AG04449 (cell line): ENCODE measurements around the gene COL5A1.

Source experiments
- CTCF ChIA-PET: fragments of 350-600 bp; formaldehyde crosslinking; extraction: SDS; loops from one replicate; lab custom pipeline; 2021; ENCODE audit warnings: antibody characterized with exemption; lab: Yijun Ruan, JAX
- POLR2A ChIA-PET: fragments of 400-600, 350-600 bp; formaldehyde crosslinking; extraction: SDS; loops from one replicate; lab custom pipeline; 2020; ENCODE audit warnings: antibody characterized with exemption, inconsistent platforms; lab: Yijun Ruan, JAX
- DNase-seq: peaks from one replicate; pipeline ENCODE4 v3.0.0-alpha.2; 2010; ENCODE audit warnings: low read depth, low spot score
- H3K4me3 ChIP-seq: 2 replicates; pipeline ENCODE4 v1.5.1; 2011; ENCODE audit warnings: low read depth, mild to moderate bottlenecking, control low read depth, low read length
- CTCF ChIP-seq: IDR thresholded peaks from one replicate; pipeline ENCODE4 v1.5.1; 2011; ENCODE audit warnings: mild to moderate bottlenecking, moderate library complexity, low read length, control low read depth, inconsistent platforms; ENCODE audit not compliant: insufficient read depth; ENCODE audit errors: missing control alignments

Gene COL5A1

GRCh38 chr9:134717056-134717455 is 75.5 kb downstream of the COL5A1 start:
- POLR2A ChIA-PET = interaction anchor here (0.6 kb wide), 1 partner anchor 11 kb away, joined by 3 read pairs; no protein-coding TSS in a partner anchor
- CTCF ChIA-PET = interaction anchor here (0.6 to 1.3 kb wide), 2 partner anchors 11 to 115 kb away, joined by 3 read pairs; no protein-coding TSS in a partner anchor
- TF ChIP-seq CTCF = no peak
- no peak for DNase-seq
- H3K4me3 ChIP-seq = no peak overlapping the region

GRCh38 chr9:134717924-134718645 is 76.5 kb downstream of the COL5A1 start:
- CTCF ChIA-PET = no interaction called here
- no peak for TF ChIP-seq CTCF
- POLR2A ChIA-PET = no interaction called here
- no peak for DNase-seq
- H3K4me3 ChIP-seq = no peak overlapping the region

- CTCF ChIA-PET = no interaction called here
- POLR2A ChIA-PET = no interaction called here
- no peak overlapping the region for H3K4me3 ChIP-seq
- no peak for DNase-seq
- TF ChIP-seq CTCF = no peak
Observed at GRCh38 chr9:134719331-134719730, 77.7 kb downstream of the COL5A1 start.

- no peak for DNase-seq
- TF ChIP-seq CTCF = no peak
- H3K4me3 ChIP-seq = no peak overlapping the region
- ChIA-PET CTCF (no interaction called here), POLR2A (interaction anchor here (0.9 kb wide), 1 partner anchor 9 kb away, joined by 3 read pairs; no protein-coding TSS in a partner anchor)
Observed at GRCh38 chr9:134720136-134720753, 78.6 kb downstream of the COL5A1 start.

GRCh38 chr9:134720796-134721195 is 79.2 kb downstream of the COL5A1 start:
- CTCF ChIA-PET = no interaction called here
- no peak for DNase-seq
- POLR2A ChIA-PET = interaction anchor here (0.9 kb wide), 1 partner anchor 8 kb away, joined by 3 read pairs; no protein-coding TSS in a partner anchor
- H3K4me3 ChIP-seq = no peak overlapping the region
- TF ChIP-seq CTCF = no peak

GRCh38 chr9:134721344-134721743 is 79.7 kb downstream of the COL5A1 start:
- H3K4me3 ChIP-seq = no peak overlapping the region
- DNase-seq = no peak
- CTCF ChIA-PET = no interaction called here
- POLR2A ChIA-PET = interaction anchor here (0.7 kb wide), 1 partner anchor 224 kb away, joined by 6 read pairs; no protein-coding TSS in a partner anchor
- no peak for TF ChIP-seq CTCF
